ENCODE results near the gene CMSS1.

The CMSS1 gene

GRCh38 chr3:100125161-100125938 is 307.7 kb downstream of the CMSS1 start:
- Histone ChIP-seq H3K27ac (ENCODE audit: insufficient read depth in 1 of 2, low read depth in 1 of 2, low read length in 2 of 2, poor library complexity in 1 of 2, severe bottlenecking in 2 of 2) (no peak overlapping the region), H3K4me1 (ENCODE audit: control extremely low read depth in 1 of 4, control insufficient read depth in 4 of 4, insufficient read depth in 4 of 4, low read length in 3 of 4) (peaks cover 5 to 19% (median 13%) of the 10 kb centered on the region in 4 experiments), H3K27me3 (replicated peaks in 2 of 5; ENCODE audit: control insufficient read depth in 4 of 5, insufficient read depth in 5 of 5, low read length in 4 of 5) (no peaks in the 10 kb centered on the region), H3K9me3 (ENCODE audit: control extremely low read depth in 1 of 5, control insufficient read depth in 4 of 5, insufficient read depth in 2 of 5, low read depth in 1 of 5, low read length in 4 of 5) (no peaks in the 10 kb centered on the region), H3K4me3 (ENCODE audit: control insufficient read depth in 1 of 7, extremely low read depth in 1 of 7, insufficient read depth in 4 of 7, low read depth in 2 of 7, low read length in 6 of 7) (no peak overlapping the region), H3K36me3 (ENCODE audit: control insufficient read depth in 4 of 4, insufficient read depth in 4 of 4, low read length in 3 of 4) (no peaks in the 10 kb centered on the region)
- no peak for DNase-seq
- CTCF ChIA-PET = no interaction called here
- POLR2A ChIA-PET = no interaction called here
- WGBS (ENCODE audit: insufficient coverage) = no CpG with 5 or more reads among the region's 5 CpGs

- Histone ChIP-seq H3K4me3 (ENCODE audit: control insufficient read depth in 1 of 7, extremely low read depth in 1 of 7, insufficient read depth in 4 of 7, low read depth in 2 of 7, low read length in 6 of 7) (no peak overlapping the region), H3K36me3 (ENCODE audit: control insufficient read depth in 4 of 4, insufficient read depth in 4 of 4, low read length in 3 of 4) (no peaks in the 10 kb centered on the region), H3K27ac (ENCODE audit: insufficient read depth in 1 of 2, low read depth in 1 of 2, low read length in 2 of 2, poor library complexity in 1 of 2, severe bottlenecking in 2 of 2) (no peak overlapping the region), H3K9me3 (ENCODE audit: control extremely low read depth in 1 of 5, control insufficient read depth in 4 of 5, insufficient read depth in 2 of 5, low read depth in 1 of 5, low read length in 4 of 5) (no peaks in the 10 kb centered on the region), H3K4me1 (ENCODE audit: control extremely low read depth in 1 of 4, control insufficient read depth in 4 of 4, insufficient read depth in 4 of 4, low read length in 3 of 4) (peaks cover 11 to 32% (median 19%) of the 10 kb centered on the region in 4 experiments), H3K27me3 (replicated peaks in 2 of 5; ENCODE audit: control insufficient read depth in 4 of 5, insufficient read depth in 5 of 5, low read length in 4 of 5) (no peaks in the 10 kb centered on the region)
- 92% methylated on average over 2 of the region's 2 CpGs for WGBS (ENCODE audit: insufficient coverage)
- POLR2A ChIA-PET = no interaction called here
- no peak for DNase-seq
- CTCF ChIA-PET = no interaction called here
Observed at GRCh38 chr3:100127792-100128191, 310.1 kb downstream of the CMSS1 start.

DNA sequence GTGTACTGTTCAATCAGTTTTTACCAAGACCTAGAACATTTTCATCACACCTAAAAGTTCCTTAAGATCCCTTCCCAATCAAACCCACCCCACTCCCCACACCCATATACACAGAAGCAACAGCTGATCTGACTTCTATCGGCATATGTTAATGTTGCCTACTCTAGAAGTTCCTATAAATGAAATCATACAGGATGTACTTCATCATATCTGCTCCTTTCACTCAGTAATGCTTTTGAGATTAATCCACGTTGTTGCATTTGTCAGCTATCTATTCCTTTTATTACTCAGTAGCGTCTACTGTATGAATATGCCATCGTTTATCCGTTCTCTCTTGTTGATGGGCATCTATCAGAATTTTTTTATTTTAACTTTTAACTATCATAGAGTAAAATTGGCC is 310.9 kb downstream of the CMSS1 start:
- Histone ChIP-seq H3K27me3 (replicated peaks in 2 of 5; ENCODE audit: control insufficient read depth in 4 of 5, insufficient read depth in 5 of 5, low read length in 4 of 5) (no peaks in the 10 kb centered on the region), H3K4me3 (ENCODE audit: control insufficient read depth in 1 of 7, extremely low read depth in 1 of 7, insufficient read depth in 4 of 7, low read depth in 2 of 7, low read length in 6 of 7) (no peak overlapping the region), H3K27ac (ENCODE audit: insufficient read depth in 1 of 2, low read depth in 1 of 2, low read length in 2 of 2, poor library complexity in 1 of 2, severe bottlenecking in 2 of 2) (no peak overlapping the region), H3K9me3 (ENCODE audit: control extremely low read depth in 1 of 5, control insufficient read depth in 4 of 5, insufficient read depth in 2 of 5, low read depth in 1 of 5, low read length in 4 of 5) (no peaks in the 10 kb centered on the region), H3K36me3 (ENCODE audit: control insufficient read depth in 4 of 4, insufficient read depth in 4 of 4, low read length in 3 of 4) (no peaks in the 10 kb centered on the region), H3K4me1 (ENCODE audit: control extremely low read depth in 1 of 4, control insufficient read depth in 4 of 4, insufficient read depth in 4 of 4, low read length in 3 of 4) (peaks cover 11 to 32% (median 19%) of the 10 kb centered on the region in 4 experiments)
- DNase-seq = peak in 1 of 3 donors; percentile 1
- POLR2A ChIA-PET = no interaction called here
- 54% methylated on average over 3 of the region's 5 CpGs for WGBS (ENCODE audit: insufficient coverage)
- CTCF ChIA-PET = no interaction called here

- H3K36me3 ChIP-seq (ENCODE audit: control insufficient read depth in 4 of 4, insufficient read depth in 4 of 4, low read length in 3 of 4) = no peaks in the 10 kb centered on the region
- no CpG with 5 or more reads among the region's 1 CpG for WGBS (ENCODE audit: insufficient coverage)
- ChIA-PET CTCF (interaction anchor here (0.8 to 1.8 kb wide), 4 partner anchors 17 to 82 kb away, joined by 3 to 5 read pairs (median 4); no protein-coding TSS in a partner anchor), POLR2A (no interaction called here)
- H3K4me3 ChIP-seq (ENCODE audit: control insufficient read depth in 1 of 7, extremely low read depth in 1 of 7, insufficient read depth in 4 of 7, low read depth in 2 of 7, low read length in 6 of 7) = peak overlapping the region in 1 of 7 experiments; percentile 18
- H3K4me1 ChIP-seq (ENCODE audit: control extremely low read depth in 1 of 4, control insufficient read depth in 4 of 4, insufficient read depth in 4 of 4, low read length in 3 of 4) = peaks cover 11 to 32% (median 19%) of the 10 kb centered on the region in 4 experiments
- H3K27ac ChIP-seq (ENCODE audit: insufficient read depth in 1 of 2, low read depth in 1 of 2, low read length in 2 of 2, poor library complexity in 1 of 2, severe bottlenecking in 2 of 2) = peak overlapping the region in 1 of 2 experiments; percentile 8
- peak; percentile 6 to 70 (median 48) for DNase-seq
- no peaks in the 10 kb centered on the region for H3K9me3 ChIP-seq (ENCODE audit: control extremely low read depth in 1 of 5, control insufficient read depth in 4 of 5, insufficient read depth in 2 of 5, low read depth in 1 of 5, low read length in 4 of 5)
- H3K27me3 ChIP-seq (replicated peaks in 2 of 5; ENCODE audit: control insufficient read depth in 4 of 5, insufficient read depth in 5 of 5, low read length in 4 of 5) = no peaks in the 10 kb centered on the region
Observed at GRCh38 chr3:100129941-100130340, 312.3 kb downstream of the CMSS1 start.

DNA sequence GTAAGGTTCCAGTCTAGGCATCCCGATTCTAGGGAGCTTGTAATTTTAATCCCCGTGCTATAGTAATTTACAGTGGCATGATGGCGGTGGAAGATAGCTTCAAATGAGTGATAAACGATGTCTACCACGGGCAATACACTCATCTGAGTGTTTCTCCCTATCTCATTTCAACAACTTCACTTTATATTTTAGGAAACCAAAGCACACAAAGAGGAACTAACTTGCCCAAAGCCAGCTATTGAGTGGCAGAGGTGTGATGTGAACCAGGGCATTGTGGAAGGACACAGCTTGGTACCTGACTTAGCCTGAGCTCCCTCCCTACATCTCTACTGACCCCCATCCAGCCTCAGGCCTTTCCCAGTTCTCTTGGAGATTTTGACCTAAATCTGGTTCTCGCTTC is 313.6 kb downstream of the CMSS1 start:
- DNase-seq = peak in 2 of 3 donors; percentile 55 to 65
- POLR2A ChIA-PET = no interaction called here
- Histone ChIP-seq H3K9me3 (ENCODE audit: control extremely low read depth in 1 of 5, control insufficient read depth in 4 of 5, insufficient read depth in 2 of 5, low read depth in 1 of 5, low read length in 4 of 5) (no peaks in the 10 kb centered on the region), H3K4me3 (ENCODE audit: control insufficient read depth in 1 of 7, extremely low read depth in 1 of 7, insufficient read depth in 4 of 7, low read depth in 2 of 7, low read length in 6 of 7) (no peak overlapping the region), H3K4me1 (ENCODE audit: control extremely low read depth in 1 of 4, control insufficient read depth in 4 of 4, insufficient read depth in 4 of 4, low read length in 3 of 4) (peaks cover 10 to 28% (median 15%) of the 10 kb centered on the region in 4 experiments), H3K27me3 (replicated peaks in 2 of 5; ENCODE audit: control insufficient read depth in 4 of 5, insufficient read depth in 5 of 5, low read length in 4 of 5) (no peaks in the 10 kb centered on the region), H3K27ac (ENCODE audit: insufficient read depth in 1 of 2, low read depth in 1 of 2, low read length in 2 of 2, poor library complexity in 1 of 2, severe bottlenecking in 2 of 2) (no peak overlapping the region), H3K36me3 (ENCODE audit: control insufficient read depth in 4 of 4, insufficient read depth in 4 of 4, low read length in 3 of 4) (no peaks in the 10 kb centered on the region)
- CTCF ChIA-PET = interaction anchor here (0.8 to 1.8 kb wide), 5 partner anchors 9 to 62 kb away, joined by 3 to 5 read pairs (median 3); no protein-coding TSS in a partner anchor
- WGBS (ENCODE audit: insufficient coverage) = 20% methylated on average over 1 of the region's 6 CpGs

- Histone ChIP-seq H3K27ac (ENCODE audit: insufficient read depth in 1 of 2, low read depth in 1 of 2, low read length in 2 of 2, poor library complexity in 1 of 2, severe bottlenecking in 2 of 2) (no peak overlapping the region), H3K9me3 (ENCODE audit: control extremely low read depth in 1 of 5, control insufficient read depth in 4 of 5, insufficient read depth in 2 of 5, low read depth in 1 of 5, low read length in 4 of 5) (no peaks in the 10 kb centered on the region), H3K27me3 (replicated peaks in 2 of 5; ENCODE audit: control insufficient read depth in 4 of 5, insufficient read depth in 5 of 5, low read length in 4 of 5) (no peaks in the 10 kb centered on the region), H3K36me3 (ENCODE audit: control insufficient read depth in 4 of 4, insufficient read depth in 4 of 4, low read length in 3 of 4) (no peaks in the 10 kb centered on the region), H3K4me3 (ENCODE audit: control insufficient read depth in 1 of 7, extremely low read depth in 1 of 7, insufficient read depth in 4 of 7, low read depth in 2 of 7, low read length in 6 of 7) (no peak overlapping the region), H3K4me1 (ENCODE audit: control extremely low read depth in 1 of 4, control insufficient read depth in 4 of 4, insufficient read depth in 4 of 4, low read length in 3 of 4) (no peaks in the 10 kb centered on the region)
- no peak for DNase-seq
- ChIA-PET CTCF (no interaction called here), POLR2A (no interaction called here)
- WGBS (ENCODE audit: insufficient coverage) = no CpG with 5 or more reads among the region's 1 CpG
Observed at GRCh38 chr3:100136921-100137320, 319.3 kb downstream of the CMSS1 start.

- ChIA-PET CTCF (interaction anchor here (1.4 kb wide), 1 partner anchor 10 kb away, joined by 3 read pairs; no protein-coding TSS in a partner anchor), POLR2A (no interaction called here)
- H3K4me3 ChIP-seq (ENCODE audit: control insufficient read depth in 1 of 7, extremely low read depth in 1 of 7, insufficient read depth in 4 of 7, low read depth in 2 of 7, low read length in 6 of 7) = no peak overlapping the region
- H3K36me3 ChIP-seq (ENCODE audit: control insufficient read depth in 4 of 4, insufficient read depth in 4 of 4, low read length in 3 of 4) = peaks cover 0 to 4% (median 0%) of the 10 kb centered on the region in 4 experiments
- DNase-seq = no peak
- no CpG with 5 or more reads among the region's 1 CpG for WGBS (ENCODE audit: insufficient coverage)
- no peak overlapping the region for H3K27ac ChIP-seq (ENCODE audit: insufficient read depth in 1 of 2, low read depth in 1 of 2, low read length in 2 of 2, poor library complexity in 1 of 2, severe bottlenecking in 2 of 2)
- peaks cover 0 to 13% (median 4%) of the 10 kb centered on the region in 5 experiments for H3K9me3 ChIP-seq (ENCODE audit: control extremely low read depth in 1 of 5, control insufficient read depth in 4 of 5, insufficient read depth in 2 of 5, low read depth in 1 of 5, low read length in 4 of 5)
- H3K27me3 ChIP-seq (replicated peaks in 2 of 5; ENCODE audit: control insufficient read depth in 4 of 5, insufficient read depth in 5 of 5, low read length in 4 of 5) = no peaks in the 10 kb centered on the region
- H3K4me1 ChIP-seq (ENCODE audit: control extremely low read depth in 1 of 4, control insufficient read depth in 4 of 4, insufficient read depth in 4 of 4, low read length in 3 of 4) = peaks cover 0 to 5% (median 0%) of the 10 kb centered on the region in 4 experiments
Observed at GRCh38 chr3:100140976-100141375, 323.3 kb downstream of the CMSS1 start.
